Progenitor cell of endocrine pancreas (in vitro differentiated cells): ENCODE data around the gene DHRS1. TPM values are rescaled to one million over a fixed set of nuclear protein-coding genes. Genes with fewer than 3 reads are reported as not detected.

Experiments used
- DNase-seq: peaks from one replicate; pipeline ENCODE4 v3.0.0; 2021; ENCODE audit warnings: low spot score; ENCODE audit not compliant: unreplicated experiment
- H3K27ac Mint-ChIP-seq: 2 replicates; pipeline ENCODE4 v1.8.0; 2021; ENCODE audit warnings: mild to moderate bottlenecking, moderate library complexity, mixed read lengths
- H3K27me3 Mint-ChIP-seq: 2 replicates; pipeline ENCODE4 v1.8.0; 2021; ENCODE audit warnings: mixed read lengths
- H3K36me3 Mint-ChIP-seq: 2 replicates; pipeline ENCODE4 v1.8.0; 2022; ENCODE audit warnings: mixed read lengths; ENCODE audit not compliant: insufficient read depth
- H3K4me1 Mint-ChIP-seq: 2 replicates; pipeline ENCODE4 v1.8.0; 2021; ENCODE audit warnings: low read depth, mixed read lengths
- H3K4me3 Mint-ChIP-seq: 2 replicates; pipeline ENCODE4 v1.8.0; 2021; ENCODE audit warnings: low read depth, mild to moderate bottlenecking, moderate library complexity, mixed read lengths
- H3K9me3 Mint-ChIP-seq: 2 replicates; pipeline ENCODE4 v1.8.0; 2021; ENCODE audit warnings: low read depth, mixed read lengths
- total RNA-seq: library from RNA; stranded (reverse); gene quantifications from 2 replicates; pipeline ENCODE4 v1.2.1, GENCODE V29; 2021
- TF ChIP-seq, protein P1 (sequence below): fragments of 200-600 bp; sonication (generic); IDR thresholded peaks from one replicate; pipeline ENCODE4 v1.5.0; 2021; ENCODE audit warnings: antibody characterized with exemption, mild to moderate bottlenecking; ENCODE audit not compliant: unreplicated experiment

DHRS1 gene
- total RNA-seq, 1 donor from 2014 or later = 33.4 TPM

DNA sequence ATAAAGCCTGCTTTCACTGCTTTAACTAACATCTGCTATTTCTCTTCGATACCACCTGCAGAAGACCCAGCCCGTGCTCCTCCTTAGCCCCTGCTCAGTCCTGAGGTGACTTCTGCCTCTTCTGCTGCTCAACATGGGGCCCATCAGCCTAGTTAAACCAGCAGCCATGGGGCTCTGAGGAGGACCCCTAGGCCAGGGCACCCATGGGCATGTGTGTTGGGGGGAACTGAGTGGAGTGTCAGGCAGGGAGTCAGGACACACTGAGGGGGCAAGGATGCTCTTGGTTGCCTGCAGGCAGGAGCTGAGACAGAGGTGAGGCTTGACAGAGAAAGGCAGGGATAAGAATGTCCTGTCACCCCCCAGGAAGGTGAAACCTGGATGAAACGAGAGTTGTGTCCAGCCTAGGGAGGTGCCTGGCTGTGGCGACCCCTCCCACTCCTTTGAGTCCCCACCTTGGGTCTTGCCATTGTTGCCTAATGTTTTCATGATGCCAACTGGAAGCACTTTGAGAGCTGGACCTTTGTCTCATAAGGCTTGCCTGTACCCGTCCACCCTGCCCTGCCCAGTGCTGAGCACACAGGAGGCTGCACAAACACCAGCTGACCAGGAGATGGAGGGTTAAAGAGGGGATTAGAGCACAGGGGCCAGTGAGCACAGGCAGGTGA, 15.7 kb downstream of the DHRS1 start:
- no peak for DNase-seq
- no peak overlapping the region for H3K4me3 Mint-ChIP-seq
- no peaks in the 10 kb centered on the region for H3K27me3 Mint-ChIP-seq
- H3K9me3 Mint-ChIP-seq = no peaks in the 10 kb centered on the region
- no peak overlapping the region for H3K27ac Mint-ChIP-seq
- TF ChIP-seq, protein P1, sequence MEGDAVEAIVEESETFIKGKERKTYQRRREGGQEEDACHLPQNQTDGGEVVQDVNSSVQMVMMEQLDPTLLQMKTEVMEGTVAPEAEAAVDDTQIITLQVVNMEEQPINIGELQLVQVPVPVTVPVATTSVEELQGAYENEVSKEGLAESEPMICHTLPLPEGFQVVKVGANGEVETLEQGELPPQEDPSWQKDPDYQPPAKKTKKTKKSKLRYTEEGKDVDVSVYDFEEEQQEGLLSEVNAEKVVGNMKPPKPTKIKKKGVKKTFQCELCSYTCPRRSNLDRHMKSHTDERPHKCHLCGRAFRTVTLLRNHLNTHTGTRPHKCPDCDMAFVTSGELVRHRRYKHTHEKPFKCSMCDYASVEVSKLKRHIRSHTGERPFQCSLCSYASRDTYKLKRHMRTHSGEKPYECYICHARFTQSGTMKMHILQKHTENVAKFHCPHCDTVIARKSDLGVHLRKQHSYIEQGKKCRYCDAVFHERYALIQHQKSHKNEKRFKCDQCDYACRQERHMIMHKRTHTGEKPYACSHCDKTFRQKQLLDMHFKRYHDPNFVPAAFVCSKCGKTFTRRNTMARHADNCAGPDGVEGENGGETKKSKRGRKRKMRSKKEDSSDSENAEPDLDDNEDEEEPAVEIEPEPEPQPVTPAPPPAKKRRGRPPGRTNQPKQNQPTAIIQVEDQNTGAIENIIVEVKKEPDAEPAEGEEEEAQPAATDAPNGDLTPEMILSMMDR = no peak
- no peaks in the 10 kb centered on the region for H3K36me3 Mint-ChIP-seq
- H3K4me1 Mint-ChIP-seq = no peaks in the 10 kb centered on the region

DNA sequence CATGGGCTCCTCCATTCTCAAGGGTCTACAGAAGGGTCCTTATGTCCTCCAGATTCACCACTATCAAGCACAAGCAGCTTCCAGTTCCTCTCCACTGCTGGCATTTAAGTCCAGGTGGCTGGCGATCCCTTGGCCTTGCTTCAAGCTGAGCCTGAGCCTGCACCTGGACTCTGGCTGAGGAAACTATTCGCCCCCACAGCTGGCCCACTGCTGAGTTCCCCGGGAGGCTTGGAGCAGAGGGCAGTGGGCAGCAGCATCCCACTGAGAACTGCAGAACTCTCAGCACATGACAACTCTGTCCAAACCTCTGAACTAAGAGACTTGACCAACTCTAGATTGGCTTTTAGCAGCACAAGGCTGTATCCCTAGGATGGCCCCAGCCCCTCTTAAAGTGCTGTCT, 16.8 kb downstream of the DHRS1 start:
- Mint-ChIP-seq H3K27me3 (no peaks in the 10 kb centered on the region), H3K4me1 (no peaks in the 10 kb centered on the region), H3K9me3 (no peaks in the 10 kb centered on the region), H3K4me3 (no peak overlapping the region), H3K27ac (no peak overlapping the region), H3K36me3 (no peaks in the 10 kb centered on the region)
- TF ChIP-seq, protein P1 = no peak
- no peak for DNase-seq

GRCh38 chr14:24281636-24282035, 17.9 kb downstream of the DHRS1 start:
- TF ChIP-seq, protein P1 = no peak
- no peak overlapping the region for H3K4me3 Mint-ChIP-seq
- H3K36me3 Mint-ChIP-seq = no peaks in the 10 kb centered on the region
- no peak for DNase-seq
- H3K9me3 Mint-ChIP-seq = no peaks in the 10 kb centered on the region
- no peaks in the 10 kb centered on the region for H3K27me3 Mint-ChIP-seq
- H3K27ac Mint-ChIP-seq = no peak overlapping the region
- H3K4me1 Mint-ChIP-seq = no peaks in the 10 kb centered on the region

DNA sequence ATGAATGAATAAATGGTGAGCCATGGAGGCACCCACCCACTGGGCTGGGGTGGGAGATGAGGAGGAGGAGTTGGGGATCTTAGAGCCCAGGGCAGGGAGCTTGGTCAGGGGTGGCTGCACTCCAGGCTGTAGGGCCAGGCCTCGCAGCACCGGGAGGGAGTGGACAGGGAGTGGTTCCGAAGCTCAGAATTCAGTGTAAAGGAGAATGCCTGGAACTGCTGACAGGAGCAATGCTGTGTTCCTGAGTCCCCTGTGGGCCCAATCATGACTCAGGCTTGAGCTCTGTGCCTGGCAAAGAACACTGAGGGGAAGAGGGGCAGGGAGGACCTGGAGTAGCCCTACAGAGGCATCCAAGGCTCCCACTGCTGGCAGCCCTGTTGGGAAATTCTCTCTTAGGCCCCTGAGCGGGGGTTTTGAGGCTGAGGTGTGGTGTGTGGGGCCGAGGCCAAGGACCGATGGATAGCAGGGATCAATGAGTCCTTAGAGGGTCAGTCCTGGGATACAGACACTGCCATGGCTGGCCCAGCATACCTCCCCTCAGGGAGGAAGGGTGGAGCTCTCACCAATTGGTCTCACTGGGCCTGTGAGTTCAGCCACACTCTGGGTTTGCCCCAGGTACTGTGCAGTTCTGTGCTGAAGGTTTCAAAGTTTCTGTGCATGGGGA, 18.7 kb downstream of the DHRS1 start:
- Mint-ChIP-seq H3K27ac (no peak overlapping the region), H3K36me3 (no peaks in the 10 kb centered on the region), H3K27me3 (no peaks in the 10 kb centered on the region), H3K9me3 (no peaks in the 10 kb centered on the region), H3K4me1 (no peaks in the 10 kb centered on the region), H3K4me3 (no peak overlapping the region)
- DNase-seq = no peak
- TF ChIP-seq, protein P1 = no peak

DNA sequence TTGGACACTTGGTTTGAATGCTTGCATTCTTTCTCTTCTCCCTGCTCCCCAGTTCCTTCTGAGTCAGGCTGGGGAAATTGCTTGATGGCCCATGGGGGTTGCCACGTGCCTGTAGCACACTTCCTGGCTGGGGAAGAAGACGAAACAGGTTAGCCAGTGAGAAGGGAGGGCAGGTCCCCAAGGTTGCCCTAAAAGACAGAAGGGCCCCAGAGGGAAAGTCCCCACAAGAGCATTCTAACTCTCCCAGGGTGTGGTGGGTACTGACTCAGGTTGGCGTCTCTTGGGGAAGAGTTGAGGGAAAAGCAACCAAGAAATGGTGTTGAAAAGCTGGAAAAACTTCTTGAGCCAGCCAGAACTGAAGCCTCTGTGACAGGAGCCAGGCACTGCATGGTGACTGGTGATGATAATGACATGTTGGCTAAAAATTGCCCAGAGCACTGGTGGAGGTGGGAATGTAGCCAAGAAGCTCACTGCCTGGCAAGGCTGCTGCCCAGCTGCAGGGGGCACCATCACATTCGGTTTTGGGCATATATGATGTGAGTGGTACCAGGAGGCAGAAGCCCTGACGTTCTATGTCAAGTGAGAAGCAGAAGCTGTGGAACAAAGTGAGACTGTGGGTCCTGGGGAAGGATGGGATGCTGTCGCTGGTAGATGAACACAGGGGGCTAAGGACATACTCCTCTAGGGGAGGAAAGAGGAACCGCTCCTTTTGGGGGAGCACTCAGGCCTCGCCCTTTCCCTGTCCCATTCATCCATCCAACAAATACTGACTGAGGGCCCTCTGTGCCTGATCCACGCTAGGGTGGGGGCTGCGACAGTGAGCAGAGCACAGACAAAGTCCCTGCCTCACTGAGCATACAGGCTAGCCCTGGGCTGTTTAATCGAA, 20.0 kb downstream of the DHRS1 start:
- no peak for DNase-seq

More for the DNA sequence above, 20.0 kb downstream of the DHRS1 start:
- Mint-ChIP-seq H3K27me3 (no peaks in the 10 kb centered on the region), H3K9me3 (no peaks in the 10 kb centered on the region), H3K36me3 (no peaks in the 10 kb centered on the region), H3K27ac (no peak overlapping the region), H3K4me1 (no peaks in the 10 kb centered on the region), H3K4me3 (no peak overlapping the region)
- TF ChIP-seq, protein P1 = no peak
